ENCODE results near the gene CCL4. TPM values are rescaled to one million over a fixed set of nuclear protein-coding genes. Genes with fewer than 3 reads are reported as not detected.

The CCL4 gene
- total and polyA plus RNA-seq, 2 donors (not counting 1 experiment from before 2014, with no cell fraction given): 3.5 to 7.6 TPM

GRCh38 chr17:36070427-36070826, 33.2 kb upstream of the CCL4 start:
- CTCF ChIA-PET: interaction anchor here (1.7 to 4.5 kb wide), 3 partner anchors 13 to 77 kb away, joined by 4 to 64 read pairs (median 8); partner anchors contain the start of gene CCL3
- ATAC-seq (ENCODE audit: low read depth): no peak
- Histone ChIP-seq H3K9me3 (ENCODE audit: control extremely low read depth in 1 of 3, control insufficient read depth in 2 of 3, insufficient read depth in 1 of 3, low read length in 2 of 3) (peaks cover 0 to 3% (median 3%) of the 10 kb centered on the region in 3 donors), H3K79me2 (ENCODE audit: control insufficient read depth, insufficient read depth, low read length) (no peaks in the 10 kb centered on the region), H3K4me1 (ENCODE audit: control insufficient read depth in 2 of 2, insufficient read depth in 2 of 2, low read length in 2 of 2) (peaks cover 4 to 8% of the 10 kb centered on the region in 2 donors), H3K36me3 (replicated peaks in 1 of 2; ENCODE audit: control extremely low read depth in 1 of 2, control insufficient read depth in 1 of 2, extremely low read depth in 1 of 2, insufficient read depth in 2 of 2, low read length in 1 of 2) (no peaks in the 10 kb centered on the region), H3K4me2 (replicated peaks; ENCODE audit: low read depth, low read length, poor library complexity, severe bottlenecking) (no peak overlapping the region), H3K4me3 (ENCODE audit: control extremely low read depth in 1 of 5, extremely low read depth in 1 of 5, insufficient read depth in 1 of 5, low read depth in 2 of 5, low read length in 4 of 5) (no peak overlapping the region), H4K20me1 (ENCODE audit: control insufficient read depth, insufficient read depth, low read length, poor library complexity, severe bottlenecking) (no peaks in the 10 kb centered on the region), H2AFZ (ENCODE audit: insufficient read depth, low read depth, low read length, poor library complexity, severe bottlenecking) (no peak overlapping the region), H3K9ac (ENCODE audit: low read length) (no peak overlapping the region), H3K27me3 (replicated peaks in 1 of 4; ENCODE audit: control extremely low read depth in 1 of 4, control insufficient read depth in 3 of 4, insufficient read depth in 4 of 4, low read length in 3 of 4) (no peaks in the 10 kb centered on the region), H3K27ac (ENCODE audit: low read length in 2 of 2) (no peak overlapping the region)
- POLR2A ChIA-PET: no interaction called here
- intact Hi-C loops (cut with micrococcal nuclease): loop anchor here (5.0 kb wide), 1 partner anchor 57 kb away; no protein-coding TSS in a partner anchor
- H3K27me3 Mint-ChIP-seq: no peaks in the 10 kb centered on the region
- H3K9me3 Mint-ChIP-seq (ENCODE audit: insufficient read depth): no peaks in the 10 kb centered on the region
- peaks cover 18% of the 10 kb centered on the region for H3K4me1 Mint-ChIP-seq
- no peak overlapping the region for H3K4me3 Mint-ChIP-seq
- TF ChIP-seq CTCF (IDR thresholded peaks at IDR 0.05) (no peak), EZH2 (IDR thresholded peaks at IDR 0.05; ENCODE audit: borderline replicate concordance, insufficient read depth, low read depth, low read length, poor library complexity, severe bottlenecking) (no peak)
- no peak for DNase-seq
- H3K27ac Mint-ChIP-seq: no peak overlapping the region
- WGBS (ENCODE audit: insufficient coverage): 51% methylated on average over 2 of the region's 3 CpGs

DNA sequence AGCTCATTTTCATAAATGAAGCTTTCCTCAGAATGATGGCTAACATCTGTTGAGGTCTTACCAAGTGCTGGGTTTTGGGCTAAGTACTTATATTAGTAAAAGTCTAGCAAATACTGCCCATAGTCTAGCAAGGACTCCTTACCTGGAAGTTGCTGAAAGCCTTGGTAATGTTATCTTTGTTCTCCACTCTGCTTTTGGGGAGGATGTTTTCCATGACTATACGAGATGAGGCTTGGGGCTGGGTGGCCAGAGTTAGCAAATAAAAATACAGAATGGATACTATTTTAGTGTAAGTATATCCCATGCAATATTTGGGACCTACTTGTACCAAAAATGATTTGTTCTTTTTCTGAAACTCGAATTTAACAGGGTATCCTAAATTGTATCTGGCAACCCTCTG, 31.9 kb upstream of the CCL4 start:
- Histone ChIP-seq H3K9ac (ENCODE audit: low read length) (no peak overlapping the region), H4K20me1 (ENCODE audit: control insufficient read depth, insufficient read depth, low read length, poor library complexity, severe bottlenecking) (no peaks in the 10 kb centered on the region), H3K9me3 (ENCODE audit: control extremely low read depth in 1 of 3, control insufficient read depth in 2 of 3, insufficient read depth in 1 of 3, low read length in 2 of 3) (peaks cover under 1 to 6% (median under 1%) of the 10 kb centered on the region in 3 donors), H3K4me3 (ENCODE audit: control extremely low read depth in 1 of 5, extremely low read depth in 1 of 5, insufficient read depth in 1 of 5, low read depth in 2 of 5, low read length in 4 of 5) (no peak overlapping the region), H3K27me3 (replicated peaks in 1 of 4; ENCODE audit: control extremely low read depth in 1 of 4, control insufficient read depth in 3 of 4, insufficient read depth in 4 of 4, low read length in 3 of 4) (no peaks in the 10 kb centered on the region), H2AFZ (ENCODE audit: insufficient read depth, low read depth, low read length, poor library complexity, severe bottlenecking) (no peak overlapping the region), H3K4me2 (replicated peaks; ENCODE audit: low read depth, low read length, poor library complexity, severe bottlenecking) (no peak overlapping the region), H3K36me3 (replicated peaks in 1 of 2; ENCODE audit: control extremely low read depth in 1 of 2, control insufficient read depth in 1 of 2, extremely low read depth in 1 of 2, insufficient read depth in 2 of 2, low read length in 1 of 2) (no peaks in the 10 kb centered on the region), H3K79me2 (ENCODE audit: control insufficient read depth, insufficient read depth, low read length) (no peaks in the 10 kb centered on the region), H3K27ac (ENCODE audit: low read length in 2 of 2) (no peak overlapping the region), H3K4me1 (ENCODE audit: control insufficient read depth in 2 of 2, insufficient read depth in 2 of 2, low read length in 2 of 2) (peaks cover 4 to 8% of the 10 kb centered on the region in 2 donors)
- no peaks in the 10 kb centered on the region for H3K27me3 Mint-ChIP-seq
- WGBS (ENCODE audit: insufficient coverage): no CpG with 5 or more reads among the region's 2 CpGs
- no peak for ATAC-seq (ENCODE audit: low read depth)
- H3K9me3 Mint-ChIP-seq (ENCODE audit: insufficient read depth): no peaks in the 10 kb centered on the region
- CTCF ChIA-PET: interaction anchor here (1.0 to 4.5 kb wide), 13 partner anchors 10 to 102 kb away, joined by 3 to 64 read pairs (median 5); partner anchors contain the start of gene CCL3
- intact Hi-C loops (cut with micrococcal nuclease): loop anchor here (1.0 to 5.0 kb wide), 3 partner anchors 56 to 95 kb away; no protein-coding TSS in a partner anchor
- TF ChIP-seq EZH2 (IDR thresholded peaks at IDR 0.05; ENCODE audit: borderline replicate concordance, insufficient read depth, low read depth, low read length, poor library complexity, severe bottlenecking) (no peak), CTCF (IDR thresholded peaks at IDR 0.05) (no peak)
- POLR2A ChIA-PET: no interaction called here
- H3K27ac Mint-ChIP-seq: no peak overlapping the region
- no peak overlapping the region for H3K4me3 Mint-ChIP-seq
- DNase-seq: no peak
- H3K4me1 Mint-ChIP-seq: peaks cover 14% of the 10 kb centered on the region
